GM21737 (cell line): ENCODE results near the gene TIGD3.

ENCODE experiments used
- ATAC-seq: cut with Tn5 transposase; IDR thresholded peaks from one replicate; pipeline ENCODE4 v1.9.1; 2021; ENCODE audit warnings: mild to moderate bottlenecking, moderate library complexity; ENCODE audit not compliant: unreplicated experiment

TIGD3 gene

GRCh38 chr11:65354265-65355012, at the start of gene TIGD3:
TSS of gene TIGD3 (plus strand) at chr11:65354751. CDS start at chr11:65355809, 1,058 bp downstream.
- ATAC-seq, result peak; percentile 81

- no peak for ATAC-seq
These were observed 48.9 kb upstream of the TIGD3 start for GRCh38 chr11:65305501-65306268.

- ATAC-seq, result no peak
These were observed 47.0 kb upstream of the TIGD3 start for GRCh38 chr11:65307298-65308229.

GRCh38 chr11:65308281-65308891, 46.2 kb upstream of the TIGD3 start:
- no peak for ATAC-seq

GRCh38 chr11:65309006-65309405, 45.5 kb upstream of the TIGD3 start:
- ATAC-seq, result no peak

GRCh38 chr11:65310215-65310614, 44.3 kb upstream of the TIGD3 start:
- ATAC-seq, result no peak

- ATAC-seq, result no peak
These were observed 43.8 kb upstream of the TIGD3 start for GRCh38 chr11:65310736-65311135.

- ATAC-seq, result no peak
These were observed 43.3 kb upstream of the TIGD3 start for GRCh38 chr11:65311170-65311678.

GRCh38 chr11:65314501-65315203, 39.9 kb upstream of the TIGD3 start, which contains the start of gene CDC42EP2:
TSS of gene CDC42EP2 (plus strand) at chr11:65314866. CDS start at chr11:65320899, 6,033 bp downstream.
- peak; percentile 71 for ATAC-seq

- peak; percentile 43 for ATAC-seq
These were observed 39.2 kb upstream of the TIGD3 start for GRCh38 chr11:65315204-65315865.

GRCh38 chr11:65315866-65316226, 38.7 kb upstream of the TIGD3 start:
- ATAC-seq, result no peak

- ATAC-seq, result no peak
These were observed 38.1 kb upstream of the TIGD3 start for GRCh38 chr11:65316227-65317024.

- ATAC-seq, result no peak
These were observed 37.3 kb upstream of the TIGD3 start for GRCh38 chr11:65317025-65317786.

GRCh38 chr11:65320386-65321075, 34.0 kb upstream of the TIGD3 start:
- ATAC-seq, result no peak

GRCh38 chr11:65321076-65321475, 33.5 kb upstream of the TIGD3 start:
- ATAC-seq, result no peak

GRCh38 chr11:65321828-65322485, 32.6 kb upstream of the TIGD3 start:
- ATAC-seq, result no peak

GRCh38 chr11:65323813-65324212, 30.7 kb upstream of the TIGD3 start:
- no peak for ATAC-seq
